K562 (cell line): Measurements from ENCODE around the gene ALKBH4. TPM values are rescaled to one million over a fixed set of nuclear protein-coding genes. Genes with fewer than 3 reads are reported as not detected.

Experiments used
- ATAC-seq: fragments of 200-7000 bp; cut with Tn5 transposase; 3 replicates; pipeline ENCODE4 v1.9.1; 2020; ENCODE audit warnings: moderate library complexity
- BruUV-seq: library from RNA; stranded (reverse); fragments of 400-500 nt; replicated peaks from 2 replicates; lab custom pipeline; 2021; lab: Mats Ljungman, UMichigan
- CTCF ChIA-PET: fragments of 300-600 bp; formaldehyde crosslinking; extraction: SDS; loops from one replicate; lab custom pipeline; 2021; ENCODE audit warnings: low intra/inter-chr PET ratio; lab: Yijun Ruan, JAX
- POLR2A ChIA-PET: fragments of 300-600, 350-650 bp; sonication (Branson Sonifier 250); formaldehyde crosslinking; extraction: SDS; loops from one replicate; lab custom pipeline; 2021; ENCODE audit warnings: antibody characterized with exemption, inconsistent platforms; lab: Yijun Ruan, JAX
- DNase-seq, 4 experiments: peaks; one replicate each; pipeline versions ENCODE4 v3.0.0 to v3.0.0-alpha.2; 2011 to 2018; ENCODE audit warnings: low spot score in 3 of 4, mixed read lengths in 3 of 4; ENCODE audit errors: extremely low read depth in 1 of 4
- FAIRE-seq: peaks from 2 replicates; lab custom pipeline; 2011; peaks lifted over from hg19 to GRCh38; lab: Jason Lieb, UNC
- H2AFZ ChIP-seq: 2 replicates; pipeline ENCODE4 v1.6.0; 2011; ENCODE audit warnings: low read depth, low read length, control low read depth, inconsistent platforms
- H3K27ac ChIP-seq: fragments of 200-600 bp; 3 replicates; pipeline ENCODE4 v1.8.0; 2011; ENCODE audit warnings: low read depth, mild to moderate bottlenecking, control low read depth, inconsistent platforms, low read length, moderate library complexity, mixed read lengths; ENCODE audit errors: extremely low read depth
- H3K27me3 ChIP-seq, 2 experiments: fragments of 300-600 bp in 1 of 2; 2 replicates in 1 of 2; 3 replicates in 1 of 2; pipeline versions ENCODE4 v1.6.0 to v1.8.0; 2011; ENCODE audit warnings: inconsistent platforms in 2 of 2, low read length in 2 of 2, mild to moderate bottlenecking in 1 of 2, mixed read lengths in 1 of 2, moderate library complexity in 1 of 2; ENCODE audit not compliant: control insufficient read depth in 2 of 2, insufficient read depth in 2 of 2
- H3K36me3 ChIP-seq: fragments of 300-600 bp; 3 replicates; pipeline ENCODE4 v1.8.0; 2011; ENCODE audit warnings: mild to moderate bottlenecking, low read length, inconsistent platforms; ENCODE audit not compliant: control insufficient read depth, insufficient read depth
- H3K4me1 ChIP-seq, 2 experiments: fragments of 200-600 bp in 1 of 2; replicated peaks in 1 of 2; 2 replicates in 1 of 2; 3 replicates in 1 of 2; pipeline versions ENCODE4 v1.5.1 to v1.8.0; 2011; ENCODE audit warnings: inconsistent platforms in 2 of 2, low read length in 2 of 2, mild to moderate bottlenecking in 1 of 2, mixed read lengths in 1 of 2, moderate library complexity in 1 of 2; ENCODE audit not compliant: control insufficient read depth in 2 of 2, insufficient read depth in 2 of 2
- H3K4me2 ChIP-seq: 2 replicates; pipeline ENCODE4 v1.6.1; 2011; ENCODE audit warnings: low read length, control low read depth, inconsistent platforms, mixed read lengths; ENCODE audit not compliant: insufficient read depth
- H3K4me3 ChIP-seq: fragments of 200-600 bp; sonication (generic), shearing (Covaris generic); 2 replicates; pipeline ENCODE4 v1.5.1; 2016; ENCODE audit warnings: control low read depth, inconsistent platforms
- H3K79me2 ChIP-seq: fragments of 200-600 bp; 3 replicates; pipeline ENCODE4 v1.8.0; 2011; ENCODE audit warnings: low read length, inconsistent platforms; ENCODE audit not compliant: control insufficient read depth, insufficient read depth
- H3K9ac ChIP-seq, 2 experiments: 2 replicates each; pipeline versions ENCODE4 v1.6.0 to v1.6.1; 2011; ENCODE audit warnings: low read depth in 2 of 2, low read length in 2 of 2, control low read depth in 1 of 2, inconsistent platforms in 1 of 2, mild to moderate bottlenecking in 1 of 2, mixed read lengths in 1 of 2; ENCODE audit not compliant: insufficient read depth in 1 of 2
- H3K9me1 ChIP-seq: one replicate; pipeline ENCODE4 v1.6.0; 2011; ENCODE audit warnings: inconsistent platforms, mild to moderate bottlenecking, low read length, moderate library complexity; ENCODE audit not compliant: control insufficient read depth, insufficient read depth
- H3K9me3 ChIP-seq: replicated peaks from 2 replicates; pipeline ENCODE4 v1.5.1; 2011; ENCODE audit warnings: low read depth, low read length, inconsistent platforms; ENCODE audit not compliant: control insufficient read depth, insufficient read depth
- H4K20me1 ChIP-seq: replicated peaks from 2 replicates; pipeline ENCODE4 v1.6.1; 2011; ENCODE audit warnings: low read length, inconsistent platforms, mixed read lengths; ENCODE audit not compliant: control insufficient read depth, insufficient read depth
- SMAD4 ChIP-seq: fragments of 250-450 bp; sonication (Bioruptor Pico); conservative IDR thresholded peaks from 2 replicates; pipeline ENCODE4 v1.8.0; 2021; ENCODE audit warnings: inconsistent platforms, mild to moderate bottlenecking, moderate library complexity
- SMARCA5 ChIP-seq: fragments of 450-650 bp; IDR thresholded peaks from 2 replicates; pipeline ENCODE4 v1.6.1; 2016
- SPI1 ChIP-seq: IDR thresholded peaks from 2 replicates; pipeline ENCODE4 v1.6.1; 2011; ENCODE audit warnings: low read depth, low read length, control low read depth, borderline replicate concordance
- YY1 ChIP-seq, 3 experiments: IDR thresholded peaks; 2 replicates each; pipeline ENCODE4 v1.6.1; 2011; ENCODE audit warnings: low read length in 2 of 3, mild to moderate bottlenecking in 2 of 3, moderate library complexity in 2 of 3, borderline replicate concordance in 1 of 3, control low read depth in 1 of 3, low read depth in 1 of 3; ENCODE audit not compliant: insufficient read depth in 3 of 3, insufficient replicate concordance in 2 of 3, control insufficient read depth in 1 of 3, insufficient read length in 1 of 3; ENCODE audit errors: extremely low read depth in 1 of 3
- WGBS: fragments of 100-300 bp; shearing (Covaris generic); methylation state at CpG from one replicate; pipeline ENCODE4 v1.1.6; 2016; ENCODE audit warnings: low coverage, mixed read lengths; ENCODE audit not compliant: insufficient coverage; ENCODE audit errors: missing lambda C conversion rate; 5-methylcytosine and 5-hydroxymethylcytosine counted together
- in situ Hi-C: fragments of 300-500 bp; cut with MboI; formaldehyde crosslinking; loops from 4 replicates; pipeline ENCODE4 v1.15.0; 2018; ENCODE audit warnings: inconsistent platforms, mixed read lengths
- intact Hi-C: fragments of 100-400 bp; cut with micrococcal nuclease; formaldehyde crosslinking; loops from 2 replicates; pipeline ENCODE4 v1.14.2; 2022
- polyA plus RNA-seq, 8 experiments: library from polyadenylated mRNA; depleted of rRNA in 4 of 8; stranded (reverse) in 5 of 8; unstranded in 3 of 8; fragments of >200 nt; fragmentation: Nextera tagmentation in 2 of 8; fragmentation: Illumina TruSeq in 1 of 8; extraction: Ambion mirVana in 2 of 8; extraction: Trizol in 1 of 8; gene quantifications; 2 replicates each; pipeline versions ENCODE4 v1.2.1 to v1.2.3, GENCODE V29; 2011 to 2014; ENCODE audit warnings: inconsistent platforms in 1 of 8, missing spikeins in 1 of 8
- total RNA-seq, 7 experiments: library from RNA; depleted of rRNA in 6 of 7; stranded (reverse); fragments of >200 nt in 6 of 7; fragmentation: Illumina TruSeq in 2 of 7; extraction: Trizol in 2 of 7; gene quantifications; 2 replicates each; pipeline versions ENCODE4 v1.2.1 to v1.2.3, GENCODE V29; 2011 to 2021; ENCODE audit warnings: low replicate concordance in 1 of 7

The ALKBH4 gene
- total and polyA plus RNA-seq, 9 of the 15 experiments (the other 6 are each of a cell fraction or from before 2014, with no cell fraction given), result 4.6 to 21.4 (median 11.8) TPM

GRCh38 chr7:102431617-102432298, 32.9 kb downstream of the ALKBH4 start:
- POLR2A ChIA-PET, result interaction anchor here (0.6 kb wide), 1 partner anchor 10 kb away, joined by 3 read pairs; no protein-coding TSS in a partner anchor
- peak overlapping the region in 1 of 2 experiments; percentile 85; a peak in 2 of 4 replicates for H3K9ac ChIP-seq
- H3K27ac ChIP-seq, result peak overlapping the region; percentile 29; the same call in 2 of the 3 replicates
- H3K9me3 ChIP-seq, result no peaks in the 10 kb centered on the region
- H3K4me1 ChIP-seq, result peaks cover 18 to 51% of the 10 kb centered on the region in 2 experiments
- H3K4me3 ChIP-seq, result no peak overlapping the region
- intact Hi-C loops (no loop called here), in situ Hi-C loops (no loop called here)
- CTCF ChIA-PET, result no interaction called here
- H2AFZ ChIP-seq, result peak overlapping the region; percentile 43
- no peak for ATAC-seq
- peaks cover 13% of the 10 kb centered on the region; the same call in 1 of the 3 replicates for H3K36me3 ChIP-seq
- no peak for FAIRE-seq
- H4K20me1 ChIP-seq, result no peaks in the 10 kb centered on the region
- DNase-seq, result peak in 1 of 4 experiments; percentile 29
- H3K4me2 ChIP-seq, result peak overlapping the region; percentile 14; the same call in 1 of the 2 replicates
- no TSS peak for BruUV-seq
- H3K27me3 ChIP-seq, result no peaks in the 10 kb centered on the region
- peaks cover 3% of the 10 kb centered on the region for H3K9me1 ChIP-seq
- TF ChIP-seq SPI1, result peak; percentile 73; the same call in 1 of the 2 replicates
- peak in 1 of 3 experiments; percentile 25 for TF ChIP-seq YY1 (IDR thresholded peaks at IDR 0.05; ENCODE audit: borderline replicate concordance in 1 of 3, control insufficient read depth in 1 of 3, extremely low read depth in 1 of 3, insufficient read depth in 3 of 3, insufficient read length in 1 of 3, insufficient replicate concordance in 2 of 3, low read depth in 1 of 3, low read length in 2 of 3)
- TF ChIP-seq SMAD4, result 0 out of 2 replicates have a peak, but pooled peaks have one; percentile 14
- TF ChIP-seq SMARCA5, result no peak
- peaks cover 9% of the 10 kb centered on the region for H3K79me2 ChIP-seq
- WGBS, result 60% methylated on average over 17 of the region's 17 CpGs
